Activated naive CD4-positive, alpha-beta T cell treated with anti-CD3 and anti-CD28 coated beads, Interleukin-2, amount 50 U/mL, for 72 hours (primary cell): ENCODE results near the gene CCSER1. TPM values are rescaled to one million over a fixed set of nuclear protein-coding genes. Genes with fewer than 3 reads are reported as not detected.

Experiments
- ATAC-seq, 2 donors: fragments of 150-1000 bp; cut with Tn5 transposase; 2 replicates each; pipeline ENCODE4 v1.10.0; 2021; ENCODE audit warnings: mild to moderate bottlenecking in 2 of 2, moderate library complexity in 2 of 2
- DNase-seq, 2 donors: peaks; one replicate each; pipeline ENCODE4 v3.0.0; 2021 to 2022; ENCODE audit warnings: low spot score in 2 of 2
- H3K27ac Mint-ChIP-seq, 2 donors: one replicate each; pipeline ENCODE4 v1.8.0; 2022; ENCODE audit warnings: mild to moderate bottlenecking in 2 of 2, mixed read lengths in 2 of 2
- H3K36me3 Mint-ChIP-seq, 2 donors: one replicate each; pipeline ENCODE4 v1.8.0; 2022; ENCODE audit warnings: mixed read lengths in 2 of 2
- H3K9me3 Mint-ChIP-seq, 2 donors: one replicate each; pipeline ENCODE4 v1.8.0; 2022; ENCODE audit warnings: mixed read lengths in 2 of 2
- total RNA-seq, 2 donors: library from RNA; stranded (reverse); gene quantifications; one replicate each; pipeline ENCODE4 v1.2.3, GENCODE V29; 2022

Gene CCSER1
- total RNA-seq, 2 donors from 2014 or later: 0.23 TPM; not detected in 1

DNA sequence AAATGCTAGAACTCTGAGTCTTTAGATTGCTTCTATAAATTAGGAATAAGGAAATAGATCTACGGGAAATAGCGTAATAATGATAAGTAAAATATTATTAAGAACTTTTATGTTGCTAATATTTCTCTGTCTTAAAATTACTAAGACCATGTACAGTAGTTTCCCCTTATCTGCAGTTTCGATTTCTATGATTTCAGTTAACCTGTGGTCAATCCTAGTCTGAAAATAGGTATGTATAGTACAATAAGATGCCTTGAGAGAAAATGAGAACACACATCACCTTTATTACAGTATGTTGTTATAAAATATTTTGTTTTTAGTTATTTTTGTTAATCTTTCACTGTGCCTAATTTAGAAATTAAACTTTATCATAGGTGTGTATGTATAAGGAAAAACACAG, 92.6 kb downstream of the CCSER1 start:
- H3K9me3 Mint-ChIP-seq: no peaks in the 10 kb centered on the region
- H3K36me3 Mint-ChIP-seq: no peaks in the 10 kb centered on the region
- H3K27ac Mint-ChIP-seq: no peak overlapping the region
- ATAC-seq (no peak), DNase-seq (no peak)

DNA sequence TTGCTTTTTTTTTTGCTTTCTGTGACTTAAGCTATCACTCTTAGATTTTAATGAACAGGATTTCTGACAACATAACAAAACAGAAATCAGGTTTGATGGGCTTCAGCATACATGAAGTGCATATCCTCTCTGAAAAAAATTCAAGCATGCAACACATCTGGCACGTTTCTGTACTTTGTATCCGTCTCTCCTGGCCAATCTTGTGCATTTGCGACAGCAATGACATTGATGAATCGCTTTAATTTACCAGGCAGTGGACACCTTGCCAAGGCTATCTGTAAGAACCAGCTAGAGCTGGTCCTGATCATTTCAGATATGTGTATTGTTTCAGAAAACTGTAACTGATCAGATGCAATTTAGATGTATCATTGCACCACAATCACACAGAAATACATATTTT, 93.3 kb downstream of the CCSER1 start:
- DNase-seq (no peak), ATAC-seq (no peak)
- no peak overlapping the region for H3K27ac Mint-ChIP-seq
- no peaks in the 10 kb centered on the region for H3K9me3 Mint-ChIP-seq
- H3K36me3 Mint-ChIP-seq: no peaks in the 10 kb centered on the region

DNA sequence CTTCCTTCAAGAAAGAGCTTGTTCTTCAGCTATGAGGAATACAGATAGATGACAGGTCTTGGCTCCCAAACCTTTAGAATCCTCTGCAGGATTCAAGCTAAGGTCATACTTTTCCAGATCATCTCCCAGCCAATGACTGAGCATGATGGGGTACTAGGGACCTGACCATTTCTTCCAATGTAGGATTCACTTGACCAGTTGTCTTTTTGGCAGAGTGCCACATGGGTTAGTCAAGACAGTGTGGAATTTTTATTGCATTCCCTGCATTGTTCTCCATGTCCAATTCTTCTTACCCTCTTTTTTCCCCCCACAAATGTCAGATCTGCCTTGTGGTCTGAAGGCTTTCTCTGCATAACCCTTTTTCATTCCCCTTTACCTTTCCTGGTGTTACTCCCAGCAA, 99.5 kb downstream of the CCSER1 start:
- H3K27ac Mint-ChIP-seq: no peak overlapping the region
- DNase-seq: no peak
- no peak for ATAC-seq
- H3K9me3 Mint-ChIP-seq: peaks cover 5% of the 10 kb centered on the region in 2 donors
- no peaks in the 10 kb centered on the region for H3K36me3 Mint-ChIP-seq

DNA sequence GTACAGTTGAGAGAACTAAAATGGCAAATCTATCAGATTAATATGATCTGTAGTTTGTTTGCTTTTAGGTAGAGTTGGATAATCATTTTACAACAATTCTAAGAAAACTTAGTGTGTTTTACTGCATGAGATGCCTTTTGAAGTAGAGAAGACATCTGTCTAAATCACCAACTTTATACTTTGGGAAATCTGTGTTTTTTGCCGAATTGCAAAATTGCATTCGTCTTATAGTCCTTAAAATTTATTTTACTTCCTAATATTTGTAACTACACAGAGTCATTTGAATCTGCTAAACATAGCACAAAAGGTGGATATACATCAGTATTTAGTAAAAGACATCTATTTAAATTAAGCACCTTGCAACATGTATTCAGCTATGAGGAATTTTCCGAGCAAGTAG, 100.0 kb downstream of the CCSER1 start:
- DNase-seq (no peak), ATAC-seq (no peak)
- H3K36me3 Mint-ChIP-seq: no peaks in the 10 kb centered on the region
- no peak overlapping the region for H3K27ac Mint-ChIP-seq
- H3K9me3 Mint-ChIP-seq: peaks cover 5% of the 10 kb centered on the region in 2 donors

DNA sequence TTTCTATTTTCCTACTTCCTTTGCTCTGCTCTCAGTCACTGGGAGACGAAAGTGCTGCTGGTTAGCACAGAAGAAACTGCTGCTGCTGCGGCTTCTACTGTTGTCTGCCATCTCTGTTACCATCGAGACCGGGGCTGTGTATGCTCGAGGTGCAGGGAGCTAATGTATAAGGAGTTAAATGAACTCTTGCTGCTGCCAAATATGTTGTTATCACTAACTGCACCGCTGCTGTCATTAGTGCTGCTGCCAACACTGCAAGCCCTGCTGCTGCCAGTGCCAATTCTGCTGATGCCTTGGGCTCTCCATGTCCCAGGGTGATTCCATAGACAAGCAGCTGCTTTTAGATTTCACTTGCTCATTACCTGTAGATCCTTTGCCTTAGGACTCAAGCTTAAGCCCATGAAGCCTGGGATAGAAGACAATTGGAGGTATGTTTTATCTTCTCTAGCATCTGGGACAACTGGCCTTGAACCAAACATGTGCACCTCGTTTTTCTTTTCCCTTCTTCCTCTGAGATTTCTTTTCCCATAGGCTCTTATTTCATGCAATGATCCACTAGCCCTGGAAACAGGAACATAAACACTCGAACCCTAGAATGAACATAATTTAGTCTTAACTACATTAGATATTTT, 107.8 kb downstream of the CCSER1 start:
- no peak for DNase-seq
- no peaks in the 10 kb centered on the region for H3K36me3 Mint-ChIP-seq
- no peak for ATAC-seq
- no peak overlapping the region for H3K27ac Mint-ChIP-seq
- no peaks in the 10 kb centered on the region for H3K9me3 Mint-ChIP-seq

DNA sequence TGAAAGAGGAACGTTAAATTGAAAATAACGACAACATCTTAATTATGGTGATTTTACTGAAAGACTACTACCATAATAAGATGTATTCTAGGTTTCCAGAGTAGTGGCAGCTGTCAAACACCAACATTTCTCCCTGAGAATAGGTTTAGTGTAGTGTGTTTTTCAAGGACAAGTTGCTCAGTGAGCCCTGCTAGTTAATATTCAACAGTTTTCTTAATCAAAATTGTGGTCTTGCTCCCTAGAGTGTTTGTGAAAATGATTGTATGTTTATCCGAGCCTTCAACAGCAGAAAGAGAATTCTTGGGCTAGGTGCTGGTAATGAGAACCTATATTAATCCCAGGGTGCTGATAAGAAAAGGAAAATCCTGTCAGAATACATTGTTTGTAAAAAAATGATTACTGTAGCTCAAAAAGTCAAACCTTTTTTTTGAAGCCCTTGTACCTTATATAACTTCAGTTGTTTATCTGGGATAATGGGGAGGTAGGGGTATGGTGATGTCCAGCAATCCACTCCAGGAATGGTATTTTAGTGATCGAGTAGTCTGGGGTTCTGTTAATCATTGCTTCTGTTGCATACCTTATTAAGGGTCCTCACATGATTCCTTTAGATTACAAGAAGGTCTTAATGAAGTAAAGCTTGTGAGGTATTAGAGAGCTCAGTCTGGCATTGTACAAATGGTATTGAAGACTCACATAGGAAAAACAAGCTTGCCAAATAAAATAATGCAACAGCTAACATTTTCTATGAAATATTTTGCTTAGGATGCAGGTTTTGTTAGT, 110.7 kb downstream of the CCSER1 start:
- DNase-seq (no peak), ATAC-seq (no peak)
- H3K36me3 Mint-ChIP-seq: no peaks in the 10 kb centered on the region
- no peak overlapping the region for H3K27ac Mint-ChIP-seq
- H3K9me3 Mint-ChIP-seq: no peaks in the 10 kb centered on the region

DNA sequence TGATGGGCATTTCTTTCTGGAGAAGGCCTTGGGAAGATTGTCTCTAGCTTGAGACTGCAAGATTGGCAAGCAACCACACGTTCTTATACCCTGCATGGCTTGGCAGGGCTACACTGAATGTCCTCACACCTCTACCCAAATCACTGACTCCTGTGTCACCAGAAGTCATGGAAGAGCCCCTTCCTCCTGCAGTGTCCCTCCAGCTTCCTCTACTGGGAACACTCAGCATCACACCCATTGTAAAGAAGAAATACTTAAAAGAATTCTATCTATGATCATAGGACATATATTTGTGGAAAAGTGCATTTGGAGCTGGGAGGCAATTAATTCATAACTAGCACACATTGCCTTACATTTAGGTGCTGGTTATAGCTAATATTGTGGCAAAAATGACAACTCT, 113.1 kb downstream of the CCSER1 start:
- DNase-seq: no peak
- no peaks in the 10 kb centered on the region for H3K9me3 Mint-ChIP-seq
- no peak for ATAC-seq
- H3K36me3 Mint-ChIP-seq: no peaks in the 10 kb centered on the region
- no peak overlapping the region for H3K27ac Mint-ChIP-seq

DNA sequence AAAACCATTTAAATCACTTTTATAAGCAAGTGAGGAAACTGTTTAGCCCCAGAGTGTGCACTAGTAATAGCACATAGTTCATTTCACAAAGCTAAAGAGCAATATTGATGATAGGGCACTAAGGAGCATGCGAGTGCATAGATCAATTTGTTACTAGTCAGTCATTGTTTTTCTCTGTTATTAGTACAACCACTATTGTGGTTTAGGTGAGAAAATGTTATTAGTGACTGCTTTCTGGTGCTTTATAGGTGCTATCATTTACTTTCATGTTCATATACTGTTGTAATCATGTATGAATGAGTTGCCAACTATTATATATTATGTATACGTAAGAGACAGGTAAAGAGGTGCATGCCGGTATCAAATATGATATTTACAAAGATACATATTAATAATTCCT, 113.8 kb downstream of the CCSER1 start:
- no peak for ATAC-seq
- no peak overlapping the region for H3K27ac Mint-ChIP-seq
- no peak for DNase-seq
- H3K36me3 Mint-ChIP-seq: no peaks in the 10 kb centered on the region
- H3K9me3 Mint-ChIP-seq: no peaks in the 10 kb centered on the region

DNA sequence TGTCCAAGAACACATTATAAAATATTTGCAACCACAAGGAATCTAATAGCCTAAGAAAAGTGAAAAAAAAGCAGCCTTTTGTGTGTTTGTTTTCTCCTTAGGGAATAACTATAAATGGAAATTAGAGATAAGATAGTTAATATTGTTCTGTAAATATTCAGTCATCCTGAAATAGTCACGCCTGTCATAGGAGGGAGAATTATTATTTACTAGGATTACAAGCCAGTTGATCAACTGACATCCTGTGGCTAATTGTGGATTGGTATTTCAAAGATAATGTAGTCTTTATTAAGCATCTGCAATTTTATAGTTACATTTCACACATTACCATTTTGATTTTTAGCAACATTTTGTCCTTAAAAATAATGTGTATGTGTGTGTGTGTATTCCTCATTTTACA, 118.6 kb downstream of the CCSER1 start:
- H3K36me3 Mint-ChIP-seq: no peaks in the 10 kb centered on the region
- H3K9me3 Mint-ChIP-seq: no peaks in the 10 kb centered on the region
- ATAC-seq: no peak
- no peak for DNase-seq
- no peak overlapping the region for H3K27ac Mint-ChIP-seq

DNA sequence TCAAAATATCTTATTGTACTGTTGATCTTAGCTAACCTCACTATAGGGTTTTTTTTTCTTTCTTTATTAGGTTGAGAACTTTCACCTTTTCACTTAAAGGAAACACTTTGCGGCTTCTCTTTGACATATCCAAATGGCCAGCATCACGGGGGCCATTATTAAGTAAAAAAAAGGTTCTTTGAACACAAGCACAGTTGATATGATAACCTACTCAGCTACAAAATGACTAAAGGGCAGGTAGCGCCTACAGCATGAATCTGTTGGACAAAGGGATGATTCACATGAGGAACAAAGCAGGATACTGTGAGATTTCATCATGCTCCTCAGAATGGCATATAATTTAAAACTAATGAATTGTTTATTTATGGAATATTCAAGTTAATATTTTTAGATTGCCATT, 119.6 kb downstream of the CCSER1 start:
- no peaks in the 10 kb centered on the region for H3K9me3 Mint-ChIP-seq
- H3K27ac Mint-ChIP-seq: no peak overlapping the region
- DNase-seq (no peak), ATAC-seq (no peak)
- no peaks in the 10 kb centered on the region for H3K36me3 Mint-ChIP-seq

DNA sequence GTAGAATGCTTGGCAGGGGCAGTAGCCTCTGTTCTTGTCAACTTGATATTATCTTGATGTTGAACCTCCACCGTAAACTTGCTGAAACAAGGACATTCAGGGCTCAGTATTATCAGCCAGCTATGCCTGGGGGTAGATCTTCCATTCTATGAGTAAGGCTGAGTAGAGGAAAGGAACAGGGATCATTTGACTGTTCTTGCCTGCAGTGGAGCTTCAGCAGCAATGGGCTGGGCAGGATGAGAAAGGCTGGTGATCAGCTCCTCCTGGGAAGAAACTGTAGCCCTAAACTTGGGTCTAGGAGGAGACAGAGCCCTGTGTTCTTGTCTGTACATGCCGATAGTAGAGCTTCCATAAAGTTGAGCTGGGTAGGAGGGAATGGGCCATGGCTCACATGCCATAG, 127.2 kb downstream of the CCSER1 start:
- H3K9me3 Mint-ChIP-seq: peaks cover 6 to 11% of the 10 kb centered on the region in 2 donors
- no peak for DNase-seq

DNA sequence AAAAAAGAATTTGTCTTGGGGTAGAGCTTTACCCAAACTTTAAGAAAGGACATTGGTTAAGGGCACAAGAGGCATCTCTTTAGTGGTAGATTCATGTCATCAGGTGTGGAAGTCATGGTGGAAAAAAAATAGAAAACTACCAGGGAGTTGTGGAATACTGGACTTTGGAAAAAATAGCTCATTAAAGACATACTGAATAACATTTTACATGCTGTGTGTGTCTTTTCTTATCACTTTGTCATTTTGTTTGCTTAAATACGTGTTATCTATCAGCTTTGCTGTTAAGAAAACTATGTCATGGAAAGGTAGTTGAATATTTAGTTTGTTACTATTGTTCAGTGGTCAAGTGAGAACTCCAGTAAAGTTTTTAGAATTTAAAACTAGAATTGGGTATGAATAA, 147.0 kb downstream of the CCSER1 start:
- no peak overlapping the region for H3K27ac Mint-ChIP-seq
- ATAC-seq: no peak
- H3K9me3 Mint-ChIP-seq: peaks cover 0 to 6% of the 10 kb centered on the region in 2 donors
- DNase-seq: no peak
- H3K36me3 Mint-ChIP-seq: no peaks in the 10 kb centered on the region

More for the DNA sequence above, 127.2 kb downstream of the CCSER1 start:
- no peak overlapping the region for H3K27ac Mint-ChIP-seq
- no peak for ATAC-seq
- H3K36me3 Mint-ChIP-seq: no peaks in the 10 kb centered on the region

DNA sequence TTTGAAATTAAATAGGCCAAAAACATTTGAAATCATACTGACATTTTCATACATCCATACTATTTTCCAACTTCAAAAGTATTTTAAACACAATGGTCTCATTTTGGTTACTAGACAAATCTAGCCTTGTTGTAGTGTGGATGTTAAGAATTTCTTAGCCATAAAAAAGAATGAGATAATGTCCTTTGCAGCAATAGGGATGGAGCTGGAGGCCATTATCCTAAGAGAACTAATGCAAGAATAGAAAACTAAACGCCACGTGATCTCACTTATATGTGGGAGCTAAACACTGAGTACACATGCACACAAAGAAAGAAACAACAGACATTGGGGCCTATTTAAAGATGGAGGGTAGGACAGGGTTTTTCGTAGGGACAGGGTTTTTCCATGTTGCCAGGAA, 153.8 kb downstream of the CCSER1 start:
- no peak for ATAC-seq
- Mint-ChIP-seq H3K9me3 (no peaks in the 10 kb centered on the region), H3K36me3 (no peaks in the 10 kb centered on the region), H3K27ac (no peak overlapping the region)
- no peak for DNase-seq

DNA sequence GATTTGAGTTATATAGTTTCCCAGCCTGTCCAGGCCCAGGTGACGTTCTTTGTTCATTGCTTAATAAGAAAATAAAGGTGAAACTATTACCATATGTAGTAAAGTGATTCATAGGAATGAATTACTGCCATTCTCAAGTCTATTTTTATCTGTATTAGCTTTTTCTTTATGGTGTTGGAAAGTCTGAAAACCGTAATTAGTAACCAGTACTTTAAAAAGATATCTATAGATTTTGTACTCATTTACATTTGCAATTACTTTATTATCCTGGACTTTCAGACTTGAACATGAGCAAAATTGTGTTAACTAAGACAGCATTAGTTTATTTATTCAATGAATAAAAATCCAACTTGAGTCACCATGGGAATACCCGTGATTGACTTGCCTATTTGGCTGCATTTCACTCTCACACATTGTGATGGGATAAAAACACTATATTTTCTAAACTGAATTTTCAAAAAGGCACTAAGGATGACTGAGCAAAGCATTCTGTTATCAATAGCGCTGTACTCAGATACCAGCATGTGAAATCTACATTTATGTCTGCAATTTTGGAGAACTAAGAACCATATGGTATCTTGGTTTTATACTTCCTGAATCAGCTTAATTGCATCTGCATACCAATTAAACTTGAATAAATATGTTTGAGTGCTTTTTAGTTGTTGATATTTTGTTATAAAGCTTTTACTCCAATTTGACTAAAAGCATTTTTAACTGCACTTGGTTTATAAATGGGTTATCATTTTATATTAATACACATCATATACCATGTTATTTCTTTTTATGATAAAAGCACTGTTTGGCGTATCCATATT, 154.6 kb downstream of the CCSER1 start:
- no peak for ATAC-seq
- no peak overlapping the region for H3K27ac Mint-ChIP-seq
- DNase-seq: no peak

DNA sequence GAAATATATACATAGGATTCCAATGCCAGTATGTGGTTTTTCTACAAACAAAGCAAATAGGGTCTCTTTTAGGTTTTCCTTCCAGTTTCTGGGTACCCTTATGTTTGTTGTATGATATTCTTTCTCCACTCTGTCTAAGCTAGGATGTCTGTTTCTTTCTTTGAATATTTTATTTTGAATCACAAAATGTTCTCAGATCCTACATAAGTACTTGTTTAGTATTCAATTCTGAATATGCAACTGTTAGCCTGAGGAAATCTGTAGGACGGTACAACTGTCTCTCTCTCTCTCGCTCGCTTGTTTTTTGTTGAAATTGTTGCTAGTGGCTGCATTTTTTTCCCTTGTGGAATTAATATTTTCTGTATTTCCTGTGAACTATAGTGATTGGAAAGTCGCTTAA, 163.2 kb downstream of the CCSER1 start:
- H3K36me3 Mint-ChIP-seq: no peaks in the 10 kb centered on the region
- H3K9me3 Mint-ChIP-seq: no peaks in the 10 kb centered on the region
- DNase-seq (no peak), ATAC-seq (no peak)
- H3K27ac Mint-ChIP-seq: no peak overlapping the region

More for the DNA sequence above, 154.6 kb downstream of the CCSER1 start:
- Mint-ChIP-seq H3K9me3 (no peaks in the 10 kb centered on the region), H3K36me3 (no peaks in the 10 kb centered on the region)

DNA sequence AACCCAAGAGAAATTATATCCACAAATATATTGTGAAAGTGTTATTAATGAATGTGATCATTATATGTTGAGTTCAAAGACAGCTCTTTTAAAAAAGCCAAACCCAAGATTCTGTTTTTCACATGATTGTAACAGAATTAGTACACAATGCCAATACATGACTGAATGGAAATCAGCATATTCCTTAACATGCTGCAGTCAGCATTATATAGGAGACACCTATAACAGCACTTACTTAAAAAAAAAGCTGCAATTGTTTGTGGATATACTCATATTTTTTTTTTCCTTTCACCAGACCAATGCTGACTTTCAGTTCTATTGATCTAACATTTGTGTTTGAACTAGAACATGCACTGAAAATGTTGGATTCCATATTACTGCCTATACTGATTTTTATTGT, 165.2 kb downstream of the CCSER1 start:
- ATAC-seq (no peak), DNase-seq (no peak)
- Mint-ChIP-seq H3K36me3 (no peaks in the 10 kb centered on the region), H3K9me3 (no peaks in the 10 kb centered on the region), H3K27ac (no peak overlapping the region)

DNA sequence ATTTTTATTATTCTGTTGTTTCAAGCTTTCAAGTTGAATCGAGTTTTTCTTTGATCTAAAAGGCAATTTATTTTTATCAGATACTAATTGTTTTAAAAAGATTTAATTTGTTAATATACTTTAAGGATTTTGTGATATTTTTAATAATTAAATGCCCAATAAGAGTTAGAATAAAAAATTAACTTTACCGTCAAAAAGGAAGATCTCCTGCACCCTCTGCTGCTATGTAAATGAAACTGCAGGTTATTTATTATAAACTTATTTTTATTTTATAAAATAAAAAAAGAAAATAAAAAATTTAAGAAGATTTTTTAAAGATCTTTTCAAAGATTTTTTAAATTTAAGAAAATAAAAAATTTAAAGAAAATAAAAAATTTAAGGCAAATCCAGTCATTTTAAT, 166.1 kb downstream of the CCSER1 start:
- ATAC-seq: no peak
- no peaks in the 10 kb centered on the region for H3K9me3 Mint-ChIP-seq
- H3K36me3 Mint-ChIP-seq: no peaks in the 10 kb centered on the region
- no peak for DNase-seq
- H3K27ac Mint-ChIP-seq: no peak overlapping the region
